SK-N-SH (cell line): Measurements from ENCODE around the gene CDKN2B-AS1.
A peak's percentile ranks its signal among the peaks of the same experiment; 100 is the strongest.

Source experiments
- CTCF ChIP-seq: fragments of 200-600 bp; sonication (generic); IDR thresholded peaks from 2 replicates; pipeline ENCODE4 v1.6.1; 2017; ENCODE audit warnings: antibody characterized with exemption, mild to moderate bottlenecking, moderate library complexity
- EP300 ChIP-seq, 2 experiments: IDR thresholded peaks; 2 replicates each; pipeline versions ENCODE4 v1.4.0 to v1.6.1; 2012; ENCODE audit warnings: borderline replicate concordance in 1 of 2, low read depth in 1 of 2, low read length in 1 of 2
- RFX5 ChIP-seq: IDR thresholded peaks from 2 replicates; pipeline ENCODE4 v1.6.1; 2012; ENCODE audit warnings: mild to moderate bottlenecking, improper control_type of control experiment, low read length
- ZBTB33 ChIP-seq: IDR thresholded peaks from 2 replicates; pipeline ENCODE4 v1.4.0; 2012; ENCODE audit warnings: low read depth, borderline replicate concordance
- TF ChIP-seq, protein P1 (sequence below): fragments of 150-350 bp; IDR thresholded peaks from 2 replicates; pipeline ENCODE4 v1.6.1; 2017; ENCODE audit warnings: antibody characterized with exemption, low read length, low read depth, borderline replicate concordance
- TF ChIP-seq, protein P2 (sequence below): IDR thresholded peaks from 2 replicates; pipeline ENCODE4 v1.4.0; 2012; ENCODE audit warnings: low read depth, borderline replicate concordance

- TF ChIP-seq, protein P1, sequence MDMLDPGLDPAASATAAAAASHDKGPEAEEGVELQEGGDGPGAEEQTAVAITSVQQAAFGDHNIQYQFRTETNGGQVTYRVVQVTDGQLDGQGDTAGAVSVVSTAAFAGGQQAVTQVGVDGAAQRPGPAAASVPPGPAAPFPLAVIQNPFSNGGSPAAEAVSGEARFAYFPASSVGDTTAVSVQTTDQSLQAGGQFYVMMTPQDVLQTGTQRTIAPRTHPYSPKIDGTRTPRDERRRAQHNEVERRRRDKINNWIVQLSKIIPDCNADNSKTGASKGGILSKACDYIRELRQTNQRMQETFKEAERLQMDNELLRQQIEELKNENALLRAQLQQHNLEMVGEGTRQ = no peak
- TF ChIP-seq RFX5 (no peak), CTCF (no peak), ZBTB33 (no peak), EP300 (IDR thresholded peaks at IDR 0.05; ENCODE audit: borderline replicate concordance in 1 of 2, low read depth in 1 of 2, low read length in 1 of 2) (peak in 1 of 2 experiments; percentile 59; a peak in 1 of 4 replicates)
- TF ChIP-seq, protein P2, sequence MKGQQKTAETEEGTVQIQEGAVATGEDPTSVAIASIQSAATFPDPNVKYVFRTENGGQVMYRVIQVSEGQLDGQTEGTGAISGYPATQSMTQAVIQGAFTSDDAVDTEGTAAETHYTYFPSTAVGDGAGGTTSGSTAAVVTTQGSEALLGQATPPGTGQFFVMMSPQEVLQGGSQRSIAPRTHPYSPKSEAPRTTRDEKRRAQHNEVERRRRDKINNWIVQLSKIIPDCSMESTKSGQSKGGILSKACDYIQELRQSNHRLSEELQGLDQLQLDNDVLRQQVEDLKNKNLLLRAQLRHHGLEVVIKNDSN = no peak
Observed at GRCh38 chr9:22158271-22158670, 163.7 kb downstream of the CDKN2B-AS1 start.
